GM12892 (cell line): ENCODE data around the gene GABRR2.

Source experiments
- DNase-seq: peaks from one replicate; pipeline ENCODE4 v3.0.0; 2011; ENCODE audit not compliant: insufficient read length
- FAIRE-seq: peaks from 2 replicates; lab custom pipeline; 2011; peaks lifted over from hg19 to GRCh38; lab: Jason Lieb, UNC
- POLR2A ChIP-seq: IDR thresholded peaks from 2 replicates; pipeline ENCODE4 v1.6.1; 2011; ENCODE audit warnings: low read depth, low read length, control low read depth
- POLR2AphosphoS5 ChIP-seq: IDR thresholded peaks from 2 replicates; pipeline ENCODE4 v1.6.1; 2011; ENCODE audit warnings: low read depth, low read length, control low read depth
- TAF1 ChIP-seq: IDR thresholded peaks from 2 replicates; pipeline ENCODE4 v1.6.1; 2011; ENCODE audit warnings: low read depth, mild to moderate bottlenecking, control low read depth, low read length, borderline replicate concordance

GABRR2 gene

GRCh38 chr6:89260310-89260709, 54.8 kb downstream of the GABRR2 start:
- DNase-seq = no peak
- no peak for FAIRE-seq

DNA sequence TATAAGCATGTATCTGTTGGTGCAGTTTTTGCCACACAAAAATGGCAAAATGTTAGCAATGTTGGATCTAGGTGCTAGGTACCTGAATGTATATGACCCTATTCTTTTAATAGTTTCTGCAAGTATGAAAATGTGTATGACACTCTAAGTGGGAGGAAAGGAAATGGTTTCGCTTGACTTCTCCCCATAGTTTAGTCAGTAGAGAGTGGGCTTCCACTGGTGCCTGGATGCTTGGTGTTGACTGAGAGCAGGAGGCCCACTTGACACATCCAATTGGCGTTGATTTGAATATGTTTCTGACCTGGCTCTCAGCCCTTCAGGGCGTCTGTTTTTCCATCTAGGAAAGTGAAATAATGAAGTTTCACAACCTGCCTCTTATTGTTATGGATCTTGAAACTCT, 56.2 kb downstream of the GABRR2 start:
- FAIRE-seq (peak; percentile 78), DNase-seq (no peak)
- TF ChIP-seq POLR2AphosphoS5 = no peak
- no peak for TF ChIP-seq POLR2A
- no peak for TF ChIP-seq TAF1

More at GRCh38 chr6:89260310-89260709, 54.8 kb downstream of the GABRR2 start:
- no peak for TF ChIP-seq POLR2A
- TF ChIP-seq TAF1 = no peak
- TF ChIP-seq POLR2AphosphoS5 = no peak

GRCh38 chr6:89257781-89258180, 57.3 kb downstream of the GABRR2 start:
- TF ChIP-seq POLR2A = no peak
- TF ChIP-seq POLR2AphosphoS5 = no peak
- TF ChIP-seq TAF1 = no peak
- FAIRE-seq (no peak), DNase-seq (no peak)

GRCh38 chr6:89257346-89257745, 57.8 kb downstream of the GABRR2 start:
- FAIRE-seq = no peak
- TF ChIP-seq TAF1 = no peak
- TF ChIP-seq POLR2A = no peak
- no peak for TF ChIP-seq POLR2AphosphoS5
- no peak for DNase-seq

- DNase-seq (no peak), FAIRE-seq (no peak)
Observed at GRCh38 chr6:89255417-89255816, 59.7 kb downstream of the GABRR2 start.

GRCh38 chr6:89254569-89254968, 60.5 kb downstream of the GABRR2 start:
- DNase-seq = no peak
- no peak for FAIRE-seq
- no peak for TF ChIP-seq TAF1
- no peak for TF ChIP-seq POLR2A
- no peak for TF ChIP-seq POLR2AphosphoS5

More at GRCh38 chr6:89255417-89255816, 59.7 kb downstream of the GABRR2 start:
- TF ChIP-seq POLR2A (no peak), TAF1 (no peak), POLR2AphosphoS5 (no peak)

DNA sequence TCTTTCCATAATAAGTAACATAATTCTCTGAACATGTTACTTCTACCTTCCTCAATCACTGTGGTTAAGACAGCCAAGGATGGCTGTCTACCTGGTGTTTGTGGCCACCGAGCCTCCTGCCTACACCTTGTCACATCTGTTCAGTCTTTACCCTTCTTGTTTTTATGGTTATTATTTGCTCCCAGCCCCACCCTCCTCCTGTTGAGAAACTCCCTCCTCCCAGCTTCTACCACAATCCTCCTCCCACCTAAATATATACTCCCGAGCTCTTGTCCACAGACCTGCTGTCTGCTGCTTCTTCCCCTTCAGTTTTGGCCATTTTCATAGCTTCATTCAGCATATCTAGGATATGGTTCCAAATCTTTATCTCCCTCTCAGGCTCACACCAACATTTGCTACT, 62.2 kb downstream of the GABRR2 start:
- no peak for TF ChIP-seq POLR2A
- TF ChIP-seq POLR2AphosphoS5 = no peak
- TF ChIP-seq TAF1 = no peak
- FAIRE-seq = no peak

GRCh38 chr6:89251976-89252375, 63.1 kb downstream of the GABRR2 start:
- FAIRE-seq = no peak
- DNase-seq = no peak

More for the DNA sequence above, 62.2 kb downstream of the GABRR2 start:
- DNase-seq = no peak

GRCh38 chr6:89251170-89251569, 63.9 kb downstream of the GABRR2 start:
- no peak for FAIRE-seq
- no peak for DNase-seq

More at GRCh38 chr6:89251976-89252375, 63.1 kb downstream of the GABRR2 start:
- TF ChIP-seq POLR2A (no peak), POLR2AphosphoS5 (no peak), TAF1 (no peak)

GRCh38 chr6:89250239-89250638, 64.9 kb downstream of the GABRR2 start:
- TF ChIP-seq POLR2AphosphoS5 (no peak), POLR2A (no peak), TAF1 (no peak)
- FAIRE-seq (no peak), DNase-seq (no peak)

More at GRCh38 chr6:89251170-89251569, 63.9 kb downstream of the GABRR2 start:
- TF ChIP-seq POLR2A (no peak), POLR2AphosphoS5 (no peak), TAF1 (no peak)

- no peak for DNase-seq
- FAIRE-seq = peak; percentile 75
- TF ChIP-seq POLR2AphosphoS5 = no peak
- no peak for TF ChIP-seq POLR2A
- TF ChIP-seq TAF1 = no peak
Observed at GRCh38 chr6:89244241-89244985, 70.7 kb downstream of the GABRR2 start.

GRCh38 chr6:89243331-89243629, 71.8 kb downstream of the GABRR2 start:
- TF ChIP-seq POLR2A (no peak), POLR2AphosphoS5 (no peak), TAF1 (no peak)
- no peak for DNase-seq
- no peak for FAIRE-seq

DNA sequence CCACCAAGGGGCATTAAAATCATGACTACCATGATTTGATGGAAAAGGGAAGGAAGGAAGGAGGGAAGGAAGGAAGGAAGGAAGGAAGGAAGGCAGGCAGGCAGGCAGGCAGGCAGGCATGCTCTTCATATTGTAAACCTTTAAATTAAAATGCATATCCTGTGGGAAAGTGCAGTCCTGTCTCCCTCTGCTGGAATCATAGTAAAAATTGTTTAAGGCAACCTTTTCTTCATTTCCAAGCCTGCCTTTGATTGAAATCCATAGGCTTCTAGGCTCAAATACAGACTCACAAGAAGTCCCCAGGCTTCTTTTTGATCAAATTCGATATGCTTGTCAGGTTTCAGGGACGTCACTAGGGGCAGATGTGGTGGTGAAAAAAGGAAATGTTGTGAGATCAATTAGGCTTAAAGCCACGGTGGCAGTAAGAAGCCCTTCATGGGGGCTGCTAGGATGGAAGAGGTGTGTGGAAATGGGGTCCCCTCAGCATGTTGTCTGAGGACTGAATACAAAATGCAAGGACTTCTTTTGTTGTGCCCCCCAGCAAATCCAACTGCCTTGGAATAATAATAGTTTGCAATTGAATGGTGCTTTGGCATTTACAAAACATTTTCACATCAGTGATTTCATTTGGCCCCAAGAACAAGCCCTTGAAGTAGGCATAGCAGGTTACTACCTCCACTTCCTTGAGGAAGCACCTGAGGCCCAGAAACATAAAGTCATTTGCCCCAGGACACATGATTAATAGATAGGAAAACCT, 72.3 kb downstream of the GABRR2 start:
- no peak for TF ChIP-seq TAF1
- TF ChIP-seq POLR2A = no peak
- TF ChIP-seq POLR2AphosphoS5 = no peak
- DNase-seq (no peak), FAIRE-seq (peak; percentile 53)
